ENCODE results near the gene PDIA6. TPM values are rescaled to one million over a fixed set of nuclear protein-coding genes. Genes with fewer than 3 reads are reported as not detected.

Gene PDIA6
- total and polyA plus RNA-seq, 10 of the 15 experiments (the other 5 are each of a cell fraction or from before 2014, with no cell fraction given) = 148 to 526 (median 209) TPM

GRCh38 chr2:10812362-10813162 is at the start of gene PDIA6 (continued):
- TF ChIP-seq ETV6 (conservative IDR thresholded peaks at IDR 0.05 in 1 of 2, IDR thresholded peaks at IDR 0.05 in 1 of 2; ENCODE audit: borderline replicate concordance in 1 of 2, low read depth in 1 of 2) (no peak), NFXL1 (IDR thresholded peaks at IDR 0.05; ENCODE audit: borderline replicate concordance) (peak; percentile 66; the same call in 1 of the 2 replicates), CHD2 (IDR thresholded peaks at IDR 0.05; ENCODE audit: borderline replicate concordance, low read depth, low read length) (peak; percentile 81; the same call in 1 of the 2 replicates), USF1 (IDR thresholded peaks at IDR 0.05; ENCODE audit: borderline replicate concordance, extremely low read length, insufficient read depth, low read depth, low read length) (no peak), TARDBP (IDR thresholded peaks at IDR 0.05; ENCODE audit: borderline replicate concordance) (no peak), EGR1 (IDR thresholded peaks at IDR 0.05; ENCODE audit: borderline replicate concordance in 1 of 2, low read depth in 2 of 2, low read length in 2 of 2) (peak; percentile 22 to 99), FOXK2 (IDR thresholded peaks at IDR 0.05) (no peak), IRF4 (IDR thresholded peaks at IDR 0.05; ENCODE audit: low read depth, low read length) (no peak), SIX5 (IDR thresholded peaks at IDR 0.05; ENCODE audit: low read depth, low read length, severe bottlenecking) (no peak), CHD1 (IDR thresholded peaks at IDR 0.05; ENCODE audit: low read depth, low read length) (no peak), RBBP5 (conservative IDR thresholded peaks at IDR 0.05) (no peak), FOXM1 (IDR thresholded peaks at IDR 0.05; ENCODE audit: low read depth, low read length) (no peak), ZNF217 (IDR thresholded peaks at IDR 0.05) (peak; percentile 38; the same call in 1 of the 2 replicates), SREBF2 (IDR thresholded peaks at IDR 0.05; ENCODE audit: low read length) (no peak), KLF5 (IDR thresholded peaks at IDR 0.05; ENCODE audit: partially characterized antibody) (peak; percentile 64), NFIC (IDR thresholded peaks at IDR 0.05; ENCODE audit: low read depth, low read length) (no peak), POLR2AphosphoS5 (IDR thresholded peaks at IDR 0.05; ENCODE audit: low read length) (no peak; the same call in 1 of the 2 replicates), NFYA (IDR thresholded peaks at IDR 0.05; ENCODE audit: borderline replicate concordance, low read depth, low read length) (no peak), RAD21 (IDR thresholded peaks at IDR 0.05; ENCODE audit: insufficient read depth, low read depth, low read length) (no peak), ZBTB11 (CRISPR knock-in tag; IDR thresholded peaks at IDR 0.05) (no peak), KDM1A (IDR thresholded peaks at IDR 0.05; ENCODE audit: borderline replicate concordance) (no peak), NBN (IDR thresholded peaks at IDR 0.05) (no peak), CBX3 (IDR thresholded peaks at IDR 0.05; ENCODE audit: borderline replicate concordance, low read depth) (no peak), KAT2A (conservative IDR thresholded peaks at IDR 0.05; ENCODE audit: control insufficient read depth, low read depth, low read length) (no peak), ZNF622 (IDR thresholded peaks at IDR 0.05) (no peak), RELB (IDR thresholded peaks at IDR 0.05; ENCODE audit: low read depth) (no peak)

All from GM12878 (cell line).